ENCODE measurements around the gene DOCK11.
A peak's percentile ranks its signal among the peaks of the same experiment; 100 is the strongest.

- no peak for TF ChIP-seq EZH2phosphoT487 (IDR thresholded peaks at IDR 0.05; ENCODE audit: borderline replicate concordance)
- peak; percentile 59 for TF ChIP-seq CTCF (conservative IDR thresholded peaks at IDR 0.05; ENCODE audit: low read length)
Measured at GRCh38 chrX:118459494-118459893, 36.1 kb upstream of the DOCK11 start.
